Measurements from ENCODE around the gene TULP4.

Gene TULP4

GRCh38 chr6:158303210-158303731, 9.0 kb upstream of the TULP4 start:
- Histone ChIP-seq H3K9ac (ENCODE audit: low read depth, low read length) (no peak overlapping the region), H3K36me3 (ENCODE audit: insufficient read depth, low read length) (no peaks in the 10 kb centered on the region), H3K9me3 (ENCODE audit: control insufficient read depth, insufficient read depth, low read length) (no peaks in the 10 kb centered on the region), H3K4me1 (ENCODE audit: insufficient read depth, low read length) (no peaks in the 10 kb centered on the region)

GRCh38 chr6:158304254-158304653, 8.0 kb upstream of the TULP4 start:
- H3K9ac ChIP-seq (ENCODE audit: low read depth, low read length): no peak overlapping the region
- no peaks in the 10 kb centered on the region for H3K9me3 ChIP-seq (ENCODE audit: control insufficient read depth, insufficient read depth, low read length)
- no peaks in the 10 kb centered on the region for H3K4me1 ChIP-seq (ENCODE audit: insufficient read depth, low read length)
- H3K36me3 ChIP-seq (ENCODE audit: insufficient read depth, low read length): no peaks in the 10 kb centered on the region

- H3K36me3 ChIP-seq (ENCODE audit: insufficient read depth, low read length): peaks cover 17% of the 10 kb centered on the region
- no peak overlapping the region for H3K9ac ChIP-seq (ENCODE audit: low read depth, low read length)
- H3K4me1 ChIP-seq (ENCODE audit: insufficient read depth, low read length): no peaks in the 10 kb centered on the region
- H3K9me3 ChIP-seq (ENCODE audit: control insufficient read depth, insufficient read depth, low read length): no peaks in the 10 kb centered on the region
Measured at GRCh38 chr6:158309814-158310213, 2.5 kb upstream of the TULP4 start.

DNA sequence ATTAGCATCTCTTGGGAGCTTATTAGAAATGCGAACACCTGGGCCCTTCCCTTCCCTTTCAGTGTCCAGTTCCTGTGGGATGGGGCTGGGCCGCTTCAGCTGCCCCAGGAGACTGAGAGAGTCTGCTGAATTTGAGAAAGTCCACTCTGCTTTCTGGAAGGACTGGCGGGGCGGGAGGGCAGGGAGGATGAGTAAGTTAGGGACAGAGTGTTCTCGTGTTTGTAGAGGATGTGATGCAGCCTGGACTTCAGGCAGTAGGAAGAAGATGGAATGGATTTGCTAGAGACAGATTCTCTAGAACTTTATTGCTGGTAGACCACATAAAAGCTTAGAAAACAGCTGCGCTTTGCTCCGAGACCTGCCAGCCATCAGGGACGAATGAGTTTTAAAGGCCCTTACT, 1.1 kb upstream of the TULP4 start:
- H3K36me3 ChIP-seq (ENCODE audit: insufficient read depth, low read length): peaks cover 17% of the 10 kb centered on the region
- H3K9me3 ChIP-seq (ENCODE audit: control insufficient read depth, insufficient read depth, low read length): no peaks in the 10 kb centered on the region
- no peaks in the 10 kb centered on the region for H3K4me1 ChIP-seq (ENCODE audit: insufficient read depth, low read length)
- H3K9ac ChIP-seq (ENCODE audit: low read depth, low read length): no peak overlapping the region

DNA sequence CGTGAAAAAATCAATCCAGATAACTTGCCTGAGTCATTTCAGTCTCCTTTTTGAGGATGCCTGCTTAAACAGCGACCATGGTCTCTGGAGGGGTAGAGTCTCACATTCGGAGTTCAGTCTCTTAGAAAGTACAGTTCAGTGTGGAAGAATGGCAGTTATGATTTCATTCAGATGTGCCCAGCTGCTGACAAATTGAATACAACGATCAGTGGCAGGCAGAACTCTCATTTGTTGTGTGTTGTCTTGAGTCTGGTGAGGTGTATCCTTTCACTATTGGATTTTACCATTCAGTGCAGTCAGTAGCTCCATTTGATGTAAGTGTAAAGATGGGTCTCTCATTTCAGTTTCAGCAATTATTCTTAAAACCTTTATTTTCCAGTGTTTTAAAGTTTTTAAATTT, 639 bp upstream of the TULP4 start:
- Histone ChIP-seq H3K9me3 (ENCODE audit: control insufficient read depth, insufficient read depth, low read length) (no peaks in the 10 kb centered on the region), H3K4me1 (ENCODE audit: insufficient read depth, low read length) (no peaks in the 10 kb centered on the region), H3K9ac (ENCODE audit: low read depth, low read length) (no peak overlapping the region), H3K36me3 (ENCODE audit: insufficient read depth, low read length) (peaks cover 17% of the 10 kb centered on the region)

DNA sequence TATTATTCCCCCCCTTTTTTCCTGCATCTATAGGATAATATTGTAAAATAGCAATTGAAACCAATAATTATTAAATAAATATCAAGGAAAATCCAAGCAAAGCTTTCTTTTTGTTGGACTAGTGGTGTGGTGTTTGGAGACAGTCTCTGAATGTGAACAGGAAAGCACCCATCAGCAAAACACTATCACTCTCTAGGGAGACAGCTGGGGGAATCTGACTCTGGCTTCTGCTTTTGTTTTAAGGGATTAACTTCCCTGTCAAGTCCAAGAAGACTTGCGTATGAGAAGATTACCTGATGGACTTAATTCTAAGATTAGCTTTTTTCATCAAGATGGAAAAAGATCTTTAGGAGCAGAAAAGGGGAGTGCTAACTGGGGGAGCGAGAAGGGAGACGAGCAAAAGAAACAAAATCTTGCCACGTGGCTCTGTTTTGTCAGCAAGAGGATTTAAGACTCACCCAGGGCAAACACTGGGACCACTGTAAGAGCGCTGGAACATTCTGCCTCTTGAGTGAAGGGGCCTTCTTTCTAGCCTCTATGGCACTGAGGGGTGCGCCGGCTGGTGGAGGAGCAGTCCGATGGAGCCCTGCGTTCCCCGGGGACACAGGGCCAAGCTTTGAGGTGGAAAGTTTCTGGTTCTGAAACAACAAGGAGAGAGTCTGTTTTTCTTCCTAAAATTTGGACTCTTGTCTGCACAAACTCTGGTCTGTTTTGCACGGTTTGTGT, 570 bp downstream of the TULP4 start:
- Histone ChIP-seq H3K36me3 (ENCODE audit: insufficient read depth, low read length) (peaks cover 17% of the 10 kb centered on the region), H3K9ac (ENCODE audit: low read depth, low read length) (no peak overlapping the region), H3K4me1 (ENCODE audit: insufficient read depth, low read length) (no peaks in the 10 kb centered on the region), H3K9me3 (ENCODE audit: control insufficient read depth, insufficient read depth, low read length) (no peaks in the 10 kb centered on the region)

DNA sequence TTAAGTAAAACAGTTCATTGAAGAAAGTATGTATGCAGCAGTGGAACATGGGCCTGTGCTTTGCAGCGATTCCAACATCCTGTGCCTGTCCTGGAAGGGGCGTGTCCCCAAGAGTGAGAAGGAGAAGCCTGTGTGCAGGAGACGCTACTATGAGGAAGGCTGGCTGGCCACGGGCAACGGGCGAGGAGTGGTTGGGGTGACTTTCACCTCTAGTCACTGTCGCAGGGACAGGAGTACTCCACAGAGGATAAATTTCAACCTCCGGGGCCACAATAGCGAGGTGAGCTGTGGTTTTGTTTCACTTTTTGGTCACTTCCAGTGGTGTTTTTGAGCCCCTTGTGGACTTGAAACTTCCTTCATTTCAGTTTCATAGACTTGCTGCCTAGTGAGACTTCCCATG, 1.7 kb downstream of the TULP4 start:
- no peaks in the 10 kb centered on the region for H3K9me3 ChIP-seq (ENCODE audit: control insufficient read depth, insufficient read depth, low read length)
- peaks cover 17% of the 10 kb centered on the region for H3K36me3 ChIP-seq (ENCODE audit: insufficient read depth, low read length)
- no peaks in the 10 kb centered on the region for H3K4me1 ChIP-seq (ENCODE audit: insufficient read depth, low read length)
- no peak overlapping the region for H3K9ac ChIP-seq (ENCODE audit: low read depth, low read length)

- H3K36me3 ChIP-seq (ENCODE audit: insufficient read depth, low read length): peaks cover 17% of the 10 kb centered on the region
- H3K9ac ChIP-seq (ENCODE audit: low read depth, low read length): no peak overlapping the region
- H3K9me3 ChIP-seq (ENCODE audit: control insufficient read depth, insufficient read depth, low read length): no peaks in the 10 kb centered on the region
- H3K4me1 ChIP-seq (ENCODE audit: insufficient read depth, low read length): no peaks in the 10 kb centered on the region
Measured at GRCh38 chr6:158314737-158315136, 2.5 kb downstream of the TULP4 start.

DNA sequence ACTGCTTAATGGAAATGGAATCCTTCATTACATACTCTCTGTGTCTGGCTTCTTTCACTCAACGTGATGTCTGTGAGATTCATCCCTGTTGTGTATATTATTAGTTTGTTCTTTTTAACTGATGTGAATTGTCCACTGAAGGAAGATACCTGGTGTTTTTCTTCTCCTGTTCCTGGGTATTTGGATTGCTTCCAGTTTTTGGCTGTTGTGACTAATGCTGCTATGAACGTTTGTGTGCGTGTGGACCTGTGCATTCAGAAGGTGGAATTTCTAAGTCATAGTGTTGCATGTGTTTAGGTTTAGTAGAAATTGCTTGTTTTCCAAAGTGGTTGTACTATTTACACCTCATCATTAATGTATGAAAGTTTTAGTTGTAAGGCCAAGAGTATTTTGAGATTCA, 3.8 kb downstream of the TULP4 start:
- no peaks in the 10 kb centered on the region for H3K9me3 ChIP-seq (ENCODE audit: control insufficient read depth, insufficient read depth, low read length)
- no peak overlapping the region for H3K9ac ChIP-seq (ENCODE audit: low read depth, low read length)
- no peaks in the 10 kb centered on the region for H3K4me1 ChIP-seq (ENCODE audit: insufficient read depth, low read length)
- peaks cover 17% of the 10 kb centered on the region for H3K36me3 ChIP-seq (ENCODE audit: insufficient read depth, low read length)

- Histone ChIP-seq H3K9ac (ENCODE audit: low read depth, low read length) (no peak overlapping the region), H3K4me1 (ENCODE audit: insufficient read depth, low read length) (peaks cover 8% of the 10 kb centered on the region; the same call in 1 of the 2 replicates), H3K36me3 (ENCODE audit: insufficient read depth, low read length) (no peaks in the 10 kb centered on the region), H3K9me3 (ENCODE audit: control insufficient read depth, insufficient read depth, low read length) (no peaks in the 10 kb centered on the region)
Measured at GRCh38 chr6:158321960-158322359, 9.7 kb downstream of the TULP4 start.

- H3K4me1 ChIP-seq (ENCODE audit: insufficient read depth, low read length): peaks cover 8% of the 10 kb centered on the region; the same call in 1 of the 2 replicates
- H3K9me3 ChIP-seq (ENCODE audit: control insufficient read depth, insufficient read depth, low read length): no peaks in the 10 kb centered on the region
- H3K36me3 ChIP-seq (ENCODE audit: insufficient read depth, low read length): no peaks in the 10 kb centered on the region
- H3K9ac ChIP-seq (ENCODE audit: low read depth, low read length): no peak overlapping the region
Measured at GRCh38 chr6:158322400-158322723, 10.1 kb downstream of the TULP4 start.

GRCh38 chr6:158322724-158323560, 10.7 kb downstream of the TULP4 start:
- H3K4me1 ChIP-seq (ENCODE audit: insufficient read depth, low read length): peaks cover 8% of the 10 kb centered on the region; the same call in 1 of the 2 replicates
- H3K36me3 ChIP-seq (ENCODE audit: insufficient read depth, low read length): no peaks in the 10 kb centered on the region
- H3K9me3 ChIP-seq (ENCODE audit: control insufficient read depth, insufficient read depth, low read length): no peaks in the 10 kb centered on the region
- no peak overlapping the region for H3K9ac ChIP-seq (ENCODE audit: low read depth, low read length)

DNA sequence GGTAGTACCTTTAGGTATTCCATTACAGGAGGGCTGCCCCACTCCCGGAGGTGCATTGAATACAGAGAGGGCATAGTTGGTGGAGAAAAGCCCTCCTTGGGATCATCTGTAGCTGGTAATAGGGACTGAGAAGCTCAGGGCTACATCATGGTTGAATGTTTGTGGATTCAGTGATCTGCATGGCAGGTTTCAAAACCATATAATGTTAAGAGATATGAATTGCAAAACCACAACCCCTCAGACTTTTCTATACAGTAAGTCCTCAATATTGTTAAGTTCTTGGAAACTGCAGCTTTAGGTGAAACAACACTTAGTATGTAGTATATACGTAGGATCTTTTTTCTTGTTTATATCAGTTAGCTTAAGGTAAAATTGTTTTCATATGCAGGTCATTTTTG, 11.3 kb downstream of the TULP4 start:
- no peaks in the 10 kb centered on the region for H3K36me3 ChIP-seq (ENCODE audit: insufficient read depth, low read length)
- H3K4me1 ChIP-seq (ENCODE audit: insufficient read depth, low read length): peaks cover 8% of the 10 kb centered on the region; the same call in 1 of the 2 replicates
- H3K9ac ChIP-seq (ENCODE audit: low read depth, low read length): no peak overlapping the region
- H3K9me3 ChIP-seq (ENCODE audit: control insufficient read depth, insufficient read depth, low read length): no peaks in the 10 kb centered on the region

DNA sequence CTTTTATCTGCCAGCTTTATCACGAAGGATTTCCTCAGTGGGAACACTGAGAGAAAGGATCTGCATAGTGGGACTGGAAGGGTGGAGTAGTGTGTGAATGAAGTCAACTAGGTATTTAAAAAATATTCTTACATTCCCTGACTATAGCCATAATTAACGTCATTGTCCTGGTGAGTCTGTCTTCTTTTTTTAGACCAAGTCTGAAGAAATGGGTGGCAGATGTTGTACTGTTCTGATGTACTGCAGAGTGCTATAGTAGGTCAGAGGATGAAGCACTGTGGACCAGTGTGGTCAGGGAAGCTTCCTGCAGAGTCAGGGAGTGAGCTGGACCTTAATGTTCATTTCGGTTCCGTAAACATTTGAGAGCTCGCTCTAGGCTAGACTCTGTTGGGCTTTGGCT, 11.9 kb downstream of the TULP4 start:
- peaks cover 8% of the 10 kb centered on the region; the same call in 1 of the 2 replicates for H3K4me1 ChIP-seq (ENCODE audit: insufficient read depth, low read length)
- no peak overlapping the region for H3K9ac ChIP-seq (ENCODE audit: low read depth, low read length)
- no peaks in the 10 kb centered on the region for H3K36me3 ChIP-seq (ENCODE audit: insufficient read depth, low read length)
- H3K9me3 ChIP-seq (ENCODE audit: control insufficient read depth, insufficient read depth, low read length): no peaks in the 10 kb centered on the region

DNA sequence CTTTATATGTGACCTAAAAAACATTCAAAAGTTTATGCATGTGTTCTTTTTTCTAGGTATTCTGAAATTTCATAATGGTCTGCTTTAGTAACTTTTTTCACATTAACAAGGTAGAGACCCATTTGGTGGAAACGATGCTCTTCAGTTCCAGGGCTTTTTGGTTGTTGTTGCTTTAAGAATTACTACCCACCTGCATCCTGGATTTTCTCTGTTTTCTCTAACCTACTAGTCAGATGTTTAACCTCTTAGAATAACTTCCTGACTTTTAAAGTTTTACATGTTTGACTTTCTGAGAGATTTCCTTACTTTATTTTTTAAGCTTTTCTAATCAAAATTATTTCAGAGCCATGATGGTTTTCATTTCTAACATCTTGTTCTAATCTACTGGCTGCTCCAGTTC, 14.9 kb downstream of the TULP4 start:
- Histone ChIP-seq H3K9me3 (ENCODE audit: control insufficient read depth, insufficient read depth, low read length) (no peaks in the 10 kb centered on the region), H3K4me1 (ENCODE audit: insufficient read depth, low read length) (peaks cover 8% of the 10 kb centered on the region; the same call in 1 of the 2 replicates), H3K36me3 (ENCODE audit: insufficient read depth, low read length) (no peaks in the 10 kb centered on the region), H3K9ac (ENCODE audit: low read depth, low read length) (no peak overlapping the region)
